IPS DF 4.7 (cell line): ENCODE measurements around the gene CCBE1.
A peak's percentile ranks its signal among the peaks of the same experiment; 100 is the strongest.
"Not testable (repeated sequence)": the region's sequence is repeated elsewhere in the genome, so short reads cannot be mapped to it uniquely, and the experiment has no call there.

ENCODE experiments used
- DNase-seq: peaks from one replicate; pipeline ENCODE4 v3.0.0-alpha.2; 2013; ENCODE audit warnings: low spot score; ENCODE audit errors: extremely low read depth

CCBE1 gene

DNA sequence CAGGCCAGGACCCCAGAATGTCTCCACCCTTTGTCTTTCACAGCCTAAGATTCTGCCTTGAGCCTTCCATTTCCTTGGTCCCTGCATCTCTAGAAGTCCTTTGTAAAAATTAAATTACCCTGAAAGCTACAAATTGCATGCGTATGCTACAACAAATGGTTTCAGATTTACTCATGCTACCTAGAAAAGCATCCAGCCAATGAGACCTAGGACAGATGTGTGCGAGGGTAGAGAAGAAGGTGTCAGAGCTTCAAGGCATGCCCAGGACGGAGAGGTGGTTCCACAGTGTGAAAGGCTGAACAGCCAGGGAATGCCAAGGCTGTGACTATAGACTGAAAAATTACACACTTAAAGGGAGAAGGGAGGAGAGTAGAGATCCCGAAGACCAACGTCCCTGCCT, 40.2 kb downstream of the CCBE1 start:
- DNase-seq, result no peak

DNA sequence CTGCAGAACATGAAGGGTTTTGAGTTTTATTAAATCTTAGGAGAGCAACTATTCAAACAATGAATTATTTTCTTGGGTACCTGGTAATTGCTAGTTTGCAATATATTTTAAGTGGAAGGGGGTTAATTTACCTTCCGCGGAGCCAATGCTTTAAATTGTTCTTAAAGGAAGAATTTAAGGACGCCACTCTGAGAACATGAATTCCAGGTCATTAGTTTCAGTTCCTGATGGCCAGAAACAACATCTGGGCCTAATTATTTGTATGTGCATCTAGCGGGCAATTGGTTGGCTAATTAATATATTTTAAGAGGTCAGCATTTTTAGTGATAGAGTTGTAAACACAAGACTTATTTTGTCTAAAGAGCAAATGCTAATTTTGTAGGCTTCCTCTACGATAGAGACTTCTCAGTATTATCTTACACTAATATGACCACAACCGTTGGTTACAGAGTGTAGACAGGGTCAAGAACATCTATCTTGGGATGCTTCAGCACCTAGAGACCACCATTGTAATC, 40.8 kb downstream of the CCBE1 start:
- no peak for DNase-seq

DNA sequence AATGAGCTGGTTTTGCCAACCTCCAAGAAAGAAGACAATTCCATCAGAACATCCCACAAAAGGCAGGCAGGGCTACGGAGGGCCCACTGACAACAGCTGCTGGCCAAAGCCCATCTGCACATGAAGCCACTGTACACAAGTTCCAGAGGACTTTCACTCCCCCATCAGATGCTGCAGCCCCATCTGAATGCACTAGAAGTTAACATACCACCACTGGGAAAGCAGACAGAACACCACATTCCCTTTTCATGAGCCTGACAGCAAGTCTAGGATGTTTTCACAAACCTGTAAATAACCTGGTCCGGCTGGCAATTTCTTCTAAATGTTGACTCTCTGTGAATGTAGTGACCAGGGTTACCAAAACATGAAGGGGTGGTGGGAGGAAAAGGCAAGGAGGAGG, 41.5 kb downstream of the CCBE1 start:
- no peak for DNase-seq

DNA sequence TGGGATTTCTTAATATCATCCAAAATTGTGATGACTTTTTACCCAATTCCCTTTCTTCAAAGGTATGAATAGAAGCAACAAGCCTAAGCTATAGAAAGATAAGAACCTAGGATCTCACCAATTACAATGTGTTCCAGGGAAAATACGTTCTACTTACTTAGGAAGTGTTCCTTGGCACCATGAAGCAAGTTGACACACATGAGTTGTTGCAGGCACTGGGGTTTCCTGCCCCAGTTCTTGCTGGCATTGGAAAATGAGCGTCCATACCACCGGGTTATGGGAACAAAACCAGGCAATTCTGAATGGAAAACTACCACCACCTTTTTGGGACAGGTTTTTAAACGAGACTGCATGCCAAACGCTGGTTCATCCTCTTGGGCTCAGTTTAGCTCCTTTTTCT, 46.2 kb downstream of the CCBE1 start:
- DNase-seq, result no peak

DNA sequence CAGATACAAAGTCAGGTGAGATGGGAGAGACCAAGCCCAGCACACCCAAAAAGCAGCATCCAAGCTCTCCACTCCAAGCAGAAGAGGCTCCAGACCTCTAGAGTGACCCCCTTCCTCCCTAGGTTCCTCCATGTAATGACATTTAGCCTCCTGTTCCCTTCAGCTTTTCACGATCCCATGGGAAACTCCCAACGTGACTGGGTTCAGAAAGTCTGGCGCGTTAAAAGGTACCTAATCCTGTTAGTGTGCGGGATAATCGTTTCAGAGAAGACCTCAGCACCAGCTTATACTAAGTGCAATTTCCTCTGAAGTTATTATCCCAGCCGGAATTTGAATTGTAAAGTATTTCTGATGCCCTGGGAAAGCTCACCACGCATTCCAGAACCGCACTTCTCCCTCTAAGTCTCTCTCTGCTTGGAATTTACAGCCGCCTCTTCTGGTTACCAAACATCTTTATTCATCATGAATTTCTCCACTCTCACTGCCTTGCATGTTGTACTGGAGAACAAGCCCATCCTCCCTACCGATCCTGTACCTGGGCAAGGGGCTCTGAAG, 46.9 kb downstream of the CCBE1 start:
- DNase-seq, result no peak

DNA sequence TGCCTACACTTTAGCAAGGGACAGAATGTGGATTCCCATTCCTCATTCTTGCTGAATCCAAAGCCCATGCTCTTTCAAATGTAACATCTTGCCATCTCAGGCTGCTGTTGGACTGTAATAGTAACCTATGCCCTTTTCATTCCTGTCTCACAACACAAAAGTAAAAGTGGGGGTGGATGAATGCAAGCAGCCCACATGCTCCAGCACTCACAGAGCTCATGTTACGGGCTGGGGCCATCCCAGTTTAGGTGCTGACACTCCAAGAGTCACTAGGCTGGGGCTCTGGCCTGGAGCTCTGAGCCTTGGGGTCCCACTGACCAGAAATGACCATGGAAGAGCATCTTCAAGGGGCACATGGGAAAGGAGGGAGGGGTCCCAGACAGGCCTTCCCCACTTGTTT, 47.6 kb downstream of the CCBE1 start:
- no peak for DNase-seq

DNA sequence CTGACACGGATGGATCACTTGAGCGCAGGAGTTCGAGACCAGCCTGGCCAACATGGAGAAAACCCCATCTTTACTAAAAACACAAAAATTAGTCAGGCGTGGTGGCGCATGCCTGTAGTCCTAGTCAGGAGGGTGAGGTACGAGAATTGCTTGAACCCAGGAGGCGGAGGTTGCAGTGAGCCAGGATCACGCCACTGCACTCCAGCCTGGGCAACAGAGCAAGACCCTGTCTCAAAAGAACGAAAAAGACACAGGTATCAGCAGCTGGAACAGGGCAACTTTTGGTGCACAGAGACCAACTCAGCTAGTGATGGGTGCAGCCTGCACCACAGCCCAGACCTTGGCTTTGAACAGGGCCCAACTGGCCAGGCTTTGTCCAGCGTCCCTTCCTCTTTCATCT, 48.8 kb downstream of the CCBE1 start:
- DNase-seq, result not testable (repeated sequence)

DNA sequence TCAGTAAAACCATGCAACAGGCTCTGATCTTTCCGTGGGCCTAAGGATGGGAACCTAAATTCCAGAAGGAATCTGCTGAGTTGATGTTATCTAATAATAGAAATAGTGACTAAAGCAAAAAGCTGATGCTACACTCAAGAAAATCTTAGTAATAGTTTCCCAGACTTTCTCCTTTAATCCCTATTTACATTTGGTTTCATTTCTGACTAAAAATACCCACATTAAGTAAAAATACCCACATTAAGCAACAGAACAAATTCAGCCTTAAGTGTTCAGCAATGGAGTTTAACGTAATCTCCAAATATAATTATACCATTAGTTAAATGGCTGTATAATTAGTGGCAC, 50.3 kb downstream of the CCBE1 start:
- no peak for DNase-seq

DNA sequence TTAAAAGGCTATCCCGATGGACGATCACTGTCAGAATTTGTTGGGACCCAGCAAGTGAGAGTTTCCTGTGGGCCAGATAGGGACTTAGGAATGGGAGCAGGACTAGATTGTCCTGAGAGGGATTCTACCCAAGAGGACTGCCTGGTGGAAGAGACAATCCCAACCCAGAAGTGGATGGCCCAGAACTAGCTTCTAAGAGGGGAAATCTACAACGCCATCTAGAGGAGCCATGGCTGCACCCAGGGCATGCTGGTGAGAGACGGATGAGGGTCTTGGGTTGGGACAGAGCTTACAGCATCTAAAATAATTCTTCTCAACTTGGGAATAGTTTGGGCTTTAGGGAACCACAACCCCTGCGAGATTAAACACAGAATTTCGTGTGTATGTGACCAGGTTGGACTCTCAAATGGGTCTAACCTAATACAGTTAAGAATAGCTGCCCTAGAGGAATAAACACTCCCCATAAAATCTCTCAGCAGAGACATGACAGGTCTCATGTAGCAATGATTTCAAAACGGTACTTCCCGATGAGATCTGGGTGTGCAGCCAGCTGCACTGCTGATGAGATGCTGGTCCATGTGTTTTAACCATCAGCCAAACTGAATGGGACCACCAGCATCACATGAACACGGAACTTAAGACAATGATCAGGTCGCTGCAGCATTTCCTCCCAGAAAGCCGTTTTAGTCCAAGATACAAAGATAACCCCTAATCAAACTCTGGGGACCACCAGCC, 50.8 kb downstream of the CCBE1 start:
- DNase-seq, result no peak

DNA sequence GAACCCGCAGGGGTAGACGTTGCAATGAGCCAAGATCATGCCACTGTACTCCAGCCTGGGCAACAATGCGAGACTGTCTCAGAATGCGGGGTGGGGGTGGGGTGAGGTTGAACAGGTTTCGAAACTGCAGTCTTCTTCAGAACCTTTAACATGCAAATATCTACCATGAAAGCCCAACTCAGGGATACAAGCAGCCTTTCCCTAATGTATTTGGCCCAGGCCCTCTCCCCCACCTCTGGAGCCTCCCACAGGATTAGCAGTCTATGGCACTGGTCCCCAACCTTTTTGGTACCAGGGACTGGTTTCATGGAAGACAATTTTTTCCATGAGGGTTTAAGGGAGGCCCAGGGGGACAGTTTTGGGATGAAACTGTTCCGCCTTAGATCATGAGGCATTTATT, 53.5 kb downstream of the CCBE1 start:
- DNase-seq, result no peak

DNA sequence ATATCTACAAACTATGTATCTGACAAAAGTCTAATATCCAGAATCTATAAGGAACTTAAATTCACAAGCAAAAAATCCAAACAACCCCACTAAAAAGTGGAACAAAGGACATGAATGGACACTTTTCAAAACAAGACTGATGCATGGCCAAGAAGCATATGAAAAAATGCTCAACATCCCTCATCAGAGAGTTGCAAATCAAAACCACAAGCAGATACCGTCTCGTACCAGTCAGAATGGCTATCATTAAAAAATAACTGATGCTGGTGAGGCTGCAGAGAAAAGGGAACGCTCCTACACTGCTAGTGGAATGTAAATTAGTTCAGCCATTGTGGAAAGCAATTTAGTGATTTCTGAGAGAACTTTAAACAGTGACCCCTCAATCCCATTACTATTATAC, 56.5 kb downstream of the CCBE1 start:
- DNase-seq, result no peak

DNA sequence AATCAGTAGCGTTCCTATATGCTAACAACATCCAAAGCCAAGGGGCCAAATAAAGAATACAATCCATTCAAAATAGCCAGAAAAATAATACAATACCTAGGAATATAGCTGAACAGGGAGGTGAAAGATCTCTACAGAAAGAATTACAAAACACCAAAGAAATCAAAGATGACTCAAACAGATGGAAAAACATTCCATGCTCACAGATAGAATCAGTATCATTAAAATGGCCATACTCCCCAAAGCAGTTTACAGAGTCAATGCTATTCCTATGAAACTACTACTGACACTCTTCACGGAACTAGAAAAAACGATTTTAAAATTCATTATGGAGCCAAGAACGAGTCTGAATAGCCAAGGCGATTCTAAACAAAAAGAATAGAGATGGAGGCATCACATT, 57.4 kb downstream of the CCBE1 start:
- no peak for DNase-seq

DNA sequence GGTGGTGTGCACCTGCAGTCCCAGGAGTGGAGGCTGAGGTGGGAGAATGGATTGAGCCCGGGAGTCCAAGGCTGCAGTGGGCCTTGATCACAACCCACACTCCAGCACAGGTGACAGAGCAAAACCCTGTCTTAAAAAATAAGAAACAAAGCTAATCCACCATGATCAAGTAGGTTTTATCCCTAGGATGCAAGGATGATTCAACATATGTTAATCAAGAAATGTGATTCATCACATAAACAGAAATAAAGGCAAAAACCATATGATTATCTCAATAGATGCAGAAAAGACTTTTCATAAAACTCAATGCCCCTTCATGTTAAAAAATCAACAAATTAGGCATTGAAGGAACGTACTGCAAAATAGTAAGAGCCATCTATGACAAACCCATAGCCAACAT, 58.1 kb downstream of the CCBE1 start:
- no peak for DNase-seq

DNA sequence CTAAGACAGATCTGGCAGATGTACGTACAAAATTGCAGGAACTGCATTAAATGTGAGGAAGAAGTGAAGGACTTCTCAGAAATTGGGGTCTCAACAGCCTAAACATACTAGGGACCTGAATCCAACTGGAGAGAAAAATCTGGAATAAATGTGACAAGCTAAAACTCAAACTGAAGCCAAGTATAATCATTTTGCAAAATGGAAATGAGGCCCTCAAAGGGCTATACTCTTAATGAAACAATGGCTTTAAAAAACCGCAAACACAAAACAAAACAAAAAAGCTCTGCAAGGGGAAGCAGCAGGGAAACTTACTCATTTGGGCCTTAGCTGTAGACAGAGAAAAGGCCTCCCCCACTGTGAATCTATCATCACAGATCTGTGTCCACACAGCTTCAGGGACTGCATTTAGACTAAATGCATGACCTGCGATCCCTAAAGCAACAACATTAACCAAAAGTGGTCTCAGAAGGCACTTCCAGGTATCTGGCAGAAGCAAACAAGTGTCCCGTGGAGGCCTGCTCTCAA, 63.2 kb downstream of the CCBE1 start:
- DNase-seq, result no peak

DNA sequence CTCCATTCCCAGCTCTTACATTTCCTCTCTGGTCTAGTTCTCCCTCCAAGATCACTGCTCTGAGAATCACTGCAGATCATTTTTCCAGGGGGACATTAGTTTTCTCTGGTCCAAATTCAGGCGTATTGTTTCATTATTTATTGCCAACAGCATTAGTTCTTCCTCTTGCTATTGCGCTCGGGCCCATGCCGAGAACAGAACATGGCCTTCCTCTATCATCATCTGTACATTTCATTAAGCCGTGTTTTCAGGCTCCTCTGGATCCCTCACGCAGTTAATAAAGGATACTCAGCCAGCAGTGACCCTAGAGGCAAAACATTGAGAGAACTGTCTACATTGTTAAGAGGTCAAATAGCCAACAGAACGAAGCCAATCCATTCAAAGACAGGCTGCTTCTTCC, 63.9 kb downstream of the CCBE1 start:
- DNase-seq, result no peak

DNA sequence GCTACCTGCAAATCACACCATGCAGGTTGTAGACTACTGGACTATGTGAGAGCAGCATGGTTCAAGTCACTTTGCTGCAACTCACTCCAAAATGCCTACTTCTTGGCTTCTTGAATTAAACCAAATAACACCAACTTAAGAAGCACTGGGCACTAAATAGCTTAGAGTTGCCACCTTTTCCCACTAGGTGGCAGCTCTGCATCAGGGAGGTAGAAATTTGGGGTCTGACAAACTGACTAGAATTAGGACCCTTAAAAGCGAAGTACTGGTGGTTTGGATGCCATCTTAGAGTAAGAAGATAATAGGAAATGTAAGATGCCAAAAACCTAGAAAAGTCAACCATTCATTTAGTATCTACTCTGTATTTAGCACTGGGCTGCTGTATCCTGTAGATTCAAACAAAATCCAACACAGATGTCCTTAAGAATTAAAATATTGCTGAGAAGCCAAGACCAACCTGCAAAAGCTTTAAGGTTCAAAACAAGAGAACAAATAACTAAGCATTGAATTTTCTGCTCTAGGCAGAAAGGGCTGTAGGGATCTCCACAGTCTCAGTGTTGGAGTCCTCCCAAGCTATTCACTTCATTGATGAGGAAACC, 65.5 kb downstream of the CCBE1 start:
- peak; percentile 30 for DNase-seq

DNA sequence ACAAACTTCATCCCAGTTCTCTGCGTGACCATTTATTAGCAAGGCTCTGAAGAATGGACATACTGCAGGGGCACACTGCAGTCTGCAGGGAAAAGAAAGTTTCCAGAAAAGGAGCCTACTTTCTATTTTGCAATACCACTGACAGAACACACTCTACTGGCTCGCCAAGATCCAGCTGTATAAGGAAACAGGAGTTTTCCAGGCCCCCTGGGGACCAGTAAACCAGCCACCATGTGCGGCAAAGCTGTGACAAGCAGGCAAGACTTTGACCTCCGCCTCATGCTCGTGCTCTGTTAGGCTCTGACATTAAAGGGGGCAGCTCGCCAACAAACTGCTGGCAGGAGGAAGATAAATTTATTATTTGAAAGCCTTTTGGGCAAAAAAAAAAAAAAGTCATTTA, 67.3 kb downstream of the CCBE1 start:
- DNase-seq, result no peak

DNA sequence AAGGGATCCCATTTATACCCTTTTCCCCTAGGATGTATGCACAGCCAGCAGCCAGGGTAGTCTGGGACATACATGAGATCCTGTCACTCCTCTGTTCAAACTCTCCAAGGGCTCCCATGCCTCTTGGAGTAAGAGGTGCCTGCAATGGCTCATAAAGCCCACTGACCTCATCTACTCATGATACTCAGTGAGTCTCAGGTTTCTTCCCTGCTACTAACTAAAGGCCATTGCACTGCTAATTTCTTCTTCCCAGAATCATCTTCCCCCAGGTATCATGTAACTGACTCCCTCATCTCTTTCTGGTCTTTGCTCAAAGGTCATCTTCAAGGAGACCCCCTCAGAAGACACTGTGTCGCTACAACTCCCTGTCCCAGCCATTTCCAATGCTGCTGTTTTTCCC, 68.2 kb downstream of the CCBE1 start:
- no peak for DNase-seq

DNA sequence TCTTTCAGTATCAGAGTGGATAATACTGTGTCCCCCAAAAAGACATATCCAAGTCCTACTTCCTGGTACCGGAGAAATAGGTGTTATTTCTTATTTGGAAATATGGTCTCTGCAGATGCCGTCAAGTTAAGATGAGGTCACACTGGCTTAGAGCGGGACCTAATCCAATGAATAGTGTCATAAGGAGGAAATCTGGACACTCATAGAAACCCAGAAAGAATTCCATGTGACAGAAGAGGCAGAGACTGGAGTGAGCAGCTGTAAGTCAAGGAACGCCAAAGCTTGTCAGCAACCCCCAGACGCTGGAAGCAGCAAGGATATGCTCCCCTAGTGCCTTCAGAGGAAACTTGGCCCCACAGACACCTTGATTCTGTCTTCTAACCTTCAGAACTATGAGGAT, 69.8 kb downstream of the CCBE1 start:
- DNase-seq, result no peak

DNA sequence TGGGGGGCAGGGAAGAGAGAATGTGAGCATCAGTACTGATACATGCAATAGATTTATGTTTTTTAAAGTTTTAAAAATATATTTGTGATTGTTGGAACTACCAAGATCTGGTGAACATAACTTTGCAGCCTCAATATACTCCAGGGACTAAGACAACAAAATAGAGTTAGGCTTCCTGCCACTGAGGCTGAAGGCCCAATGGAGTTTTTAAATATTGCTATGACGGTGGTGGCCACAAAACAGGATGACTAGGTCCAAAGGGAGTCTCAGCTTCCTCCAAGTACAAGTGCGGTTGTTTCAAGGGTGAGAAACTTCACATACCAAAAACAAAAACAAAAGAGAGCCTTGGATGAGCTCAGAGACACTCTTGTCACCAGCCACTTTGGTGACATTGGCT, 72.9 kb downstream of the CCBE1 start:
- DNase-seq, result no peak

DNA sequence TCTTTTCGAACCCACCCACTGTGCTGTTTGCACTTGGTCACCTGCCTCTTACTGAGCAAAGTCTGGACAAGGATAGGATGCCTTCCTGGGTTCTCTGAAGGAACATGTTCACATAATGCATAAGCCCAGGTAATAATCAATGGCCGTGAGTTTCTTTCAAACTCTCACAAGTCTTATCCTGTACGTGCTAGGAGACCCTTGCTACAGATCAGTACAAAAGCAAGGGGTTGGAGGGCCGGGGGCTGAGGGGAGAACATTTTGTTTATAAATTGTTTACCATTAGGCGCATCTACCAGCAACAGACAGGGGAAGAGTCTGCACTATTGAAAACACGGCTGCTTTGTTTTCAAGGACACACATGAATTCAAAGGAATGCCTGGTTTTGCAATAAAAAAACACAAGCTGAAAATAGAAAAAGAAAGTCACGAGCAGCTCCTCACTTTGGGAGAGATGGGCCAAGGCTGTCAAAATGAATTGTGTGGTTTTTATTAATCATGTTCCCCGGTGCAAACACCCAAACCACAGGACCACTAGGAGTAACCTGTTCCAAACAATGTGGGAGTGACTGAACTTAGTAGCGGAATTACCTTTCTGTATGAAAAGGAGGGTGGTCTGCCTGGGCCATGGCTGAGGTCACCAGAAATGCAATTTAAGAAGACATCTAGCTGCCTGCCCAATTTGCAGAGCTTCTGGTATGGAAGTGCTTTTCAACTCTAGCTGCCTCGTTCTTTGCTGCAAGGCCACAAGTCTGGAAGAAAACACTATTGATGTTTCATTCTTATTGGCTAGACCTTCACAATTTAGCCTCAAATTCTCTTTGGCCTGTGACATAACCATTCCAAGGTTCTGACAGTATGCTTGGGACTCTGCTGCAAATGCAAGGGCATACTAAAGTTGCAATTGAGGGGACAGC, 73.5 kb downstream of the CCBE1 start:
- DNase-seq, result no peak

DNA sequence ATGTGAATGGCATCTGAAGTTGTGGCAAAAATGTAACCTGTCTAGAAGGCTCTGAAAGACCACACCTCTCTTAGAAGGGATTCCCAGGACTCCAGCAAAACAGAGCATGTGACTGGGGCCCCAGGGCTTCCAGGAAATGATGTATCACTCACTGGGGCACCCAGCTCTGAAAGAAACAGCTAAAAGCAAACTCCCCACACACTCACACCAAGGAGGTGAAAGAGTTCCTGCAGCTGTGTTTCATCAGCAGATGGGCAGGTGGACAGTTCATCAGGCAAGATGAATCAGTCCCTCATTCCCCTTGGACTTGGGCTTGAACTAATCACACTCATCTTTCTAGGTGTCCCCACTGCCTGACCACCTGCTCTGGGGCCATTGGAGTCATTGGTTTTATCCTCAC, 76.2 kb downstream of the CCBE1 start:
- no peak for DNase-seq
